ENCODE measurements around the gene MAP1LC3B.

The MAP1LC3B gene

DNA sequence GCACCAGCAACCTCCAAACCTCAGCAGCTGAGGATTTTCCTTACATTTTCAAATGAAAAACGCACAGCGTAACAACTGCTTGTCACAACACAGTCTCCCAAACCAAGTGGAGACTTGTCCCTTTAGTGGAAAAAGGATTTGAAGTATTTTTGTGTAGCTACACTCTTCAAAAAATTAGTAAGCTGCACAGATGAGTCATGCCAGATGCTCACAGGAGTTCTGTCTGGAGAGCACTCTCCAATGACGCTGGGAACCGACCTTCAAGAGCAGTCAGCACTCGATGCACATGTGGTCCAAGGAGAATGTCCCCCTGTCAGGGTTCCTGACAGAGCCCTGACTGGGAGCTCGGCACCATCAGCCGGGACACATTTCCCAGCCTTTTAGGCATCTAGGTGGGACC lies 39.8 kb downstream of the MAP1LC3B start:
- peak; percentile 88 for DNase-seq (ENCODE audit: low read depth, low spot score)
- in situ Hi-C loops (cut with HindIII; ENCODE audit: low sequenced_read_pairs): no loop called here
- H3K4me3 ChIP-seq (ENCODE audit: low read depth, low read length): no peak overlapping the region
- TF ChIP-seq, protein P1, sequence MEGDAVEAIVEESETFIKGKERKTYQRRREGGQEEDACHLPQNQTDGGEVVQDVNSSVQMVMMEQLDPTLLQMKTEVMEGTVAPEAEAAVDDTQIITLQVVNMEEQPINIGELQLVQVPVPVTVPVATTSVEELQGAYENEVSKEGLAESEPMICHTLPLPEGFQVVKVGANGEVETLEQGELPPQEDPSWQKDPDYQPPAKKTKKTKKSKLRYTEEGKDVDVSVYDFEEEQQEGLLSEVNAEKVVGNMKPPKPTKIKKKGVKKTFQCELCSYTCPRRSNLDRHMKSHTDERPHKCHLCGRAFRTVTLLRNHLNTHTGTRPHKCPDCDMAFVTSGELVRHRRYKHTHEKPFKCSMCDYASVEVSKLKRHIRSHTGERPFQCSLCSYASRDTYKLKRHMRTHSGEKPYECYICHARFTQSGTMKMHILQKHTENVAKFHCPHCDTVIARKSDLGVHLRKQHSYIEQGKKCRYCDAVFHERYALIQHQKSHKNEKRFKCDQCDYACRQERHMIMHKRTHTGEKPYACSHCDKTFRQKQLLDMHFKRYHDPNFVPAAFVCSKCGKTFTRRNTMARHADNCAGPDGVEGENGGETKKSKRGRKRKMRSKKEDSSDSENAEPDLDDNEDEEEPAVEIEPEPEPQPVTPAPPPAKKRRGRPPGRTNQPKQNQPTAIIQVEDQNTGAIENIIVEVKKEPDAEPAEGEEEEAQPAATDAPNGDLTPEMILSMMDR (IDR thresholded peaks at IDR 0.05; ENCODE audit: low read depth, low read length): no peak

DNA sequence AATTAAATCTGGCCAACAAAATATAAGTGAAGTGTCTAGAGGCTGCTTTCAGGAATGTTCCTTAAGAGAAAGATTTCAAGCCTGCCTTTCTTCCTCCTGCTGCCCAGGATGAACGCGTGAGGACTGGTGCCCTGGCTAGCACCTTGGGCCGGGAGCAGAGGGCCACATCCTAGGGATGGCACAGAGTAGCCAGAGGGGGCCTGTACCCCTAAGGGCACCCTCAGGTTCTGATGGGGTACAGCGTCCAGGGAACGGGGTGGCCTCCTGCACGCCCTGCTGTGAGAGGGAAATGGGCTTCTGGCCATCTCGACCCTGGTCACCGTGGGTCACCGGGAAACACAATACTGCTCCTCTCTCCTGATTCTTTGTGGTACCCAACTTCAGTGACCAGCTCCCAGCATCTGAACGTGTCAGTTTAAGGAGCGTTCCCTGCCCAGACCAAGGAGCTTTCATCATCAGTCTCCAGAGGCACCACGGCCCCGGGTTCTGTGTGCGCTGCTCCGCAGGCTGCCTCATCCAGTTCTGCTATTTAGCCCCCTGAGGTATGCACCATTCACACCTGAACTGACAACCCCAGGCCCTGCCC lies 40.3 kb downstream of the MAP1LC3B start:
- H3K4me3 ChIP-seq (ENCODE audit: low read depth, low read length): no peak overlapping the region
- TF ChIP-seq, protein P1 (IDR thresholded peaks at IDR 0.05; ENCODE audit: low read depth, low read length): no peak
- in situ Hi-C loops (cut with HindIII; ENCODE audit: low sequenced_read_pairs): no loop called here
- DNase-seq (ENCODE audit: low read depth, low spot score): no peak

DNA sequence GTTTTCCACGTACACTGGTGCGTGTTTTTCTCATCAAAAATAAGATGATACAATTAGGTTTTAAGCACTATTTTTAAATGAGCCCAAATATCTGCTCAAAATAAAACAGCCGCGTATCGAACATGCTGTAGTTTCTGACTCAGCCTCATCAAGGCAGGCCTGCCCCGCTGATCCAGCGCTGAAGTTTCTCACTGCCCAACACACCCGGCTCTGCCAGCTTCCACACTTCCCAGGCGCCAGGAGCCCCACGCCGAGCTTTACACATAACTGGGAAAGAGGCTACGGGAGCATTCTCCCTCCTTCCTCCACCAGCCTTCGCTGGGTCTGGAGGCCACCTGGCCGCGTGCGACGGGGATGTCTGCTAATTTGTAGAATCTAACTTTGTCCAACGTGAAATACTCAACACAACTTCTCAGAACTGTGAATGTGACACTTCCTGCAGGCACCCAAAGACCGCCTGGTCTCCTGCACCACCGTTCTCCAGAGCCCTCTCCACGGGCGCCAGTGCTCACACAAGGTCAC lies 42.1 kb downstream of the MAP1LC3B start:
- TF ChIP-seq, protein P1 (IDR thresholded peaks at IDR 0.05; ENCODE audit: low read depth, low read length): no peak
- in situ Hi-C loops (cut with HindIII; ENCODE audit: low sequenced_read_pairs): no loop called here
- no peak for DNase-seq (ENCODE audit: low read depth, low spot score)
- H3K4me3 ChIP-seq (ENCODE audit: low read depth, low read length): no peak overlapping the region

DNA sequence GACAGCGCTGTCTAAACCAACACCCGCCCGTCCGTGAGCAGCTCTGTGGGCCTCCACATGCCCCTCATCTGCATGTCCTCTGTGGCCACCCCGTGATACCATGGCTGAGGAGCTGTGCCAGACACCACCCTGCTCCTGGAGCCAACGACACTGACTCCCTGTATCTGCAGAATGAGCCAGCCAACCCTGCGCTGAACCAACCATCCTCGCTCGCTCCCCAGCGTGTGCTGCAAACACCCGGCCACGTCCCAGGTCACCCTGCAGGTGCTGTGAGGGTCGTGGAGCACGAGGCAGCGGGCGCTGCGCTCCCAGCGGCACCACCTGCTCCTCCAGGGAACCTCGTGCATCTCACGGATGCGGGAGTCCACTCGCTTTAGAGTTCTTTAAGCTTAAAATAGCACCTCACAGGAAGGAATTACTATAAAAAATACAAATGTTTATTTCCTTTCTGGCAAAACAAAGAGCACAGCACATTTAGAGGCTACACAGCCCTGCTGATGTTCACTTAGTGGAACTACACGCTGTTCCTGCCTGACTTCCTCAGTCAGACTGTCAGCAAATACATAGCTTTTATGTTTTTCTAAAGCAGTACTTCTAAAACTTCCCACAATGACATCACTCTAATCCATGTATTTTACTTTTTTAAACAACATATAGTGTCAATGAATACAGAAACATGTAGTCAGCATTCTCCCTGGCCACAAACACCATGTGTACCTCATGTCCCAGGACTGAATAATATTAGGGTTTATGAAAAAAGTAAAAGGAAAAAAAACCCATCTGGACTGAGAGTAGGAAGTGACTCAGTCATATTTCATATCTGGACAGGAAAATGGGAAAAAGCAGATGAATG lies 43.5 kb downstream of the MAP1LC3B start:
- in situ Hi-C loops (cut with HindIII; ENCODE audit: low sequenced_read_pairs): no loop called here
- TF ChIP-seq, protein P1 (IDR thresholded peaks at IDR 0.05; ENCODE audit: low read depth, low read length): no peak
- H3K4me3 ChIP-seq (ENCODE audit: low read depth, low read length): no peak overlapping the region
- DNase-seq (ENCODE audit: low read depth, low spot score): peak; percentile 80

DNA sequence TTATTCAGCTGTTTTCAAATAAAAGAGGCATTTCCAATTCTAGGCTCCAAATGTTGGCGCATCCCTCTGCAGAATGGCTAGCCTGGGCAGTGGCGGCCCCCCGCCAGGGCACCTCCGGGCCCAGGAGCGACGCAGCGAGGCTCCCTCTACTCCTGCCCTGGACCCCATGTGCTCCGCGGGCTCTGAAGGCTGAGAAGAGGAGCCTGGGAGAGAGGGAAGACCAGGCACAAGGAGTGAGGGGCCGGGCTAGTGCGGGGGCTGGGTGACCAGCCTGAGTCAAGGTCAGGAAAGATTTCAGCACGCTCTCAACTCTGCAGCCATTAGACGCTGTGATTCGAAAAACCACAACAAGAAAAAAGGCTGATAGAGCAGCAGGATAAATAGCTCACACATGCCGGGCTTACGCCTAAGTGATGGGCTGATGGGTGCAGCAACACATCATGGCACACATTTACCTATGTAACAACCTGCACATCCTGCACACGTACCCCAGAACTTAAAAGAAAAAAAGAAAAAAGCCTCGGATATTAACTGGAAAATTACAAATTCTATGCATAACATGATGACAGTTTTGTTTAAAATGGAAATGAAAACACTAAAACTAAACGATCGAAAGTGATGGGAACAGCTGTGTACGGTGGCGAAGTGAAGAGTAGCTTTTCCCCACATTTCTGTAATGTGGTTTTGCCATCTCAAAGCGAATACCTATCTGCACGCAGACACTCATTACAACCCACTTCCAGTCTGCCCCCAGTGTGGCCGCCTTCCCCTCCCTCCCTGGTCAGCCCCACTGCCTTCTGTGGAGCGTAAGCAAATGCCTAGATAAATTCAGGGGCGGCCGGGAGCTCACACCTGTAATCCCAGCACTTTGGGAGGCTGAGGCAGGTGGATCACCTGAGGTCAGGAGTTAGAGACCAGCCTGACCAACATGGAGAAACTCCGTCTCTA lies 44.4 kb downstream of the MAP1LC3B start:
- peak; percentile 57 for DNase-seq (ENCODE audit: low read depth, low spot score)
- H3K4me3 ChIP-seq (ENCODE audit: low read depth, low read length): no peak overlapping the region
- TF ChIP-seq, protein P1 (IDR thresholded peaks at IDR 0.05; ENCODE audit: low read depth, low read length): no peak
- in situ Hi-C loops (cut with HindIII; ENCODE audit: low sequenced_read_pairs): no loop called here

DNA sequence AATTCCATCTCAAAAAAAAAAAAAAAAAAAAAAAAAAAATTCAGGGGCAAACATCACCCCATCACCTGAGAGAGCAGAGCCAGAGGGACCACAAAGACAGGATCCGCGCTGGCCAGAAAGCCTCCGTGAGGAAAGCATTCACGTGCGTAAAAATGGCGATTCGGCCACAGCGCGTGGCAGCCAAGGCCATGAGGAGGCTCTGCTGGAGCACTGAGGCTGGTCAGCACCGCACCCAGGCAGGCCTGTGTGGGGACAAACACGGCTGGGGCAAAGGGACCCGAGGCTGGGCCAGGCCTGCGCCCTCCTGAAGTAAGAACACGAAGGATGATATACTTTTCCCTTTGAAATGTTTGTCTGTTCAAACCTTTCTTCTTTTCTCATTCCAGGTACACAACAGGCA lies 45.2 kb downstream of the MAP1LC3B start:
- DNase-seq (ENCODE audit: low read depth, low spot score): no peak
- in situ Hi-C loops (cut with HindIII; ENCODE audit: low sequenced_read_pairs): no loop called here
- H3K4me3 ChIP-seq (ENCODE audit: low read depth, low read length): no peak overlapping the region
- TF ChIP-seq, protein P1 (IDR thresholded peaks at IDR 0.05; ENCODE audit: low read depth, low read length): no peak
